Sigmoid colon (tissue), 4 donors: ENCODE results near the gene FOXC1.

Experiments
- POLR2A ChIP-seq, 2 donors: fragments of 450-650 bp; IDR thresholded peaks; one replicate each; pipeline ENCODE4 v1.6.1; 2016; ENCODE audit warnings: antibody characterized with exemption in 2 of 2, mild to moderate bottlenecking in 2 of 2, moderate library complexity in 2 of 2
- POLR2AphosphoS5 ChIP-seq, 4 donors: sonication (generic); formaldehyde crosslinking; IDR thresholded peaks; one replicate each; pipeline ENCODE4 v1.6.1; 2017; ENCODE audit warnings: antibody characterized with exemption in 4 of 4
- TF ChIP-seq, protein P1 (sequence below), 4 experiments: fragments of 450-650 bp in 3 of 4; fragments of 200-600 bp in 1 of 4; IDR thresholded peaks; one replicate each; pipeline ENCODE4 v1.5.1; 2016 to 2019; ENCODE audit warnings: antibody characterized with exemption in 4 of 4, mild to moderate bottlenecking in 3 of 4, moderate library complexity in 2 of 4

DNA sequence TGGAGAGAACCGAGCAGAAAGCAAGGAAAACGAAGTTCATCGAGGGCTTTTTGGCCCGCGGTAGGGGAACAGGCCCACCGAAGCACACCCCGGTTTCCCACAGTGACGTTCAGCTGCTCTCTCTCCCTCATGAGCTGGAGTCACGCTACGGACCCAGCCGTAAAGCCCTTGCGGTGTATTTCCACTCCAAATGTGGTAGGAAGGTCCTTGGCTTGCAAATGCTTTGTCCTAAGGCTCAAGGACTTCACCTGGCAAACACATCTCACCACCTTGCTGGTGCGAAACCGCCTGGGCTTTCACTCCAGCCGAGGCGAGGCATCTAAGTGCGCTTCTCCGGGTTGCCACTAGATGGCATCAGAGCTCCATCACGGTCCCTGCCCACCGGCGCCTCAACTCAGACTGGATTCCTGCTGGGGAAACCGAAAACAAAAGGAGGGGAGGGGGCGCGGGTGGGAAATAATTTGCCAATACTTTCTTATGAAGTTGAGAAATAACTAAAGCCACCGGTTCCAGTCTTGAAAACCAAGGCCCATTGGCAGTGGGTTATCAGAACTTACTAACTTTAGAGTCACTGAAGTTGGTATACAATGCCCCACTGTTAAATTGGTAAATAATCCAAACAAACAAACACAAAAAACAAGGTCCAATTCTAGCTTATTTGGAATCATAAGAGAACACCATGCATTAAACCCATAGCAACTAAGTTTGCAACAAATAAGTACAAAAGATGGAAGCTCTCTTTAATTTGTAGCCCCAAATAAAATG, 13.4 kb upstream of the FOXC1 start:
- no peak for TF ChIP-seq POLR2A (IDR thresholded peaks at IDR 0.05)
- TF ChIP-seq, protein P1, sequence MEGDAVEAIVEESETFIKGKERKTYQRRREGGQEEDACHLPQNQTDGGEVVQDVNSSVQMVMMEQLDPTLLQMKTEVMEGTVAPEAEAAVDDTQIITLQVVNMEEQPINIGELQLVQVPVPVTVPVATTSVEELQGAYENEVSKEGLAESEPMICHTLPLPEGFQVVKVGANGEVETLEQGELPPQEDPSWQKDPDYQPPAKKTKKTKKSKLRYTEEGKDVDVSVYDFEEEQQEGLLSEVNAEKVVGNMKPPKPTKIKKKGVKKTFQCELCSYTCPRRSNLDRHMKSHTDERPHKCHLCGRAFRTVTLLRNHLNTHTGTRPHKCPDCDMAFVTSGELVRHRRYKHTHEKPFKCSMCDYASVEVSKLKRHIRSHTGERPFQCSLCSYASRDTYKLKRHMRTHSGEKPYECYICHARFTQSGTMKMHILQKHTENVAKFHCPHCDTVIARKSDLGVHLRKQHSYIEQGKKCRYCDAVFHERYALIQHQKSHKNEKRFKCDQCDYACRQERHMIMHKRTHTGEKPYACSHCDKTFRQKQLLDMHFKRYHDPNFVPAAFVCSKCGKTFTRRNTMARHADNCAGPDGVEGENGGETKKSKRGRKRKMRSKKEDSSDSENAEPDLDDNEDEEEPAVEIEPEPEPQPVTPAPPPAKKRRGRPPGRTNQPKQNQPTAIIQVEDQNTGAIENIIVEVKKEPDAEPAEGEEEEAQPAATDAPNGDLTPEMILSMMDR (IDR thresholded peaks at IDR 0.05): peak; percentile 80 to 96 (median 86)
- TF ChIP-seq POLR2AphosphoS5 (IDR thresholded peaks at IDR 0.05): no peak
